ENCODE results near the gene NELL1.

NELL1 gene

GRCh38 chr11:21018248-21018647 lies 348.9 kb downstream of the NELL1 start:
- no peak overlapping the region for H3K4me2 ChIP-seq (ENCODE audit: low read length, poor library complexity, severe bottlenecking)
- H3K79me1 ChIP-seq (replicated peaks; ENCODE audit: low read length, poor library complexity, severe bottlenecking) = no peaks in the 10 kb centered on the region
- H3K36me3 ChIP-seq (ENCODE audit: control insufficient read depth in 1 of 2, insufficient read depth in 2 of 2, low read depth in 1 of 2, low read length in 2 of 2) = no peaks in the 10 kb centered on the region
- H4K8ac ChIP-seq (ENCODE audit: low read length) = no peak overlapping the region
- no peaks in the 10 kb centered on the region for H3K4me1 ChIP-seq (ENCODE audit: control insufficient read depth, insufficient read depth, low read depth, low read length)
- H3K4ac ChIP-seq (ENCODE audit: low read depth in 1 of 2, low read length in 2 of 2) = no peak overlapping the region
- H3K9ac ChIP-seq (ENCODE audit: low read length) = no peak overlapping the region
- 31% methylated on average over 3 of the region's 3 CpGs for WGBS
- no peak overlapping the region for H3K4me3 ChIP-seq (ENCODE audit: insufficient read depth in 1 of 2, low read depth in 1 of 2, low read length in 2 of 2)
- H4K91ac ChIP-seq (ENCODE audit: low read length) = no peak overlapping the region
- no peak overlapping the region for H2AK5ac ChIP-seq (ENCODE audit: low read length, severe bottlenecking)
- H3K14ac ChIP-seq (ENCODE audit: low read length in 2 of 2) = no peak overlapping the region
- H3K27me3 ChIP-seq (ENCODE audit: control insufficient read depth in 1 of 2, insufficient read depth in 1 of 2, low read length in 2 of 2) = no peaks in the 10 kb centered on the region
- peaks cover under 1% of the 10 kb centered on the region for H3K9me3 ChIP-seq (ENCODE audit: control insufficient read depth, low read length)
- H3K18ac ChIP-seq (ENCODE audit: low read depth in 1 of 2, low read length in 2 of 2) = no peak overlapping the region
- H3K23ac ChIP-seq (ENCODE audit: low read length in 2 of 2) = no peak overlapping the region
- no peak overlapping the region for H2BK12ac ChIP-seq (ENCODE audit: low read length in 2 of 2)
- H2BK15ac ChIP-seq (ENCODE audit: low read depth, poor library complexity, severe bottlenecking) = no peak overlapping the region
- H2BK5ac ChIP-seq (ENCODE audit: low read depth, low read length, poor library complexity, severe bottlenecking) = no peak overlapping the region
- no peak overlapping the region for H3K27ac ChIP-seq (ENCODE audit: low read length, poor library complexity, severe bottlenecking)
- no peak overlapping the region for H2AFZ ChIP-seq (ENCODE audit: low read depth, low read length)
- no peak for DNase-seq
- H2BK120ac ChIP-seq (ENCODE audit: low read depth, low read length) = no peak overlapping the region

- Histone ChIP-seq H4K8ac (ENCODE audit: low read length) (no peak overlapping the region), H3K4me2 (ENCODE audit: low read length, poor library complexity, severe bottlenecking) (no peak overlapping the region), H2BK12ac (ENCODE audit: low read length in 2 of 2) (no peak overlapping the region), H2AK5ac (ENCODE audit: low read length, severe bottlenecking) (no peak overlapping the region), H3K18ac (ENCODE audit: low read depth in 1 of 2, low read length in 2 of 2) (no peak overlapping the region), H2BK5ac (ENCODE audit: low read depth, low read length, poor library complexity, severe bottlenecking) (no peak overlapping the region), H3K4me1 (ENCODE audit: control insufficient read depth, insufficient read depth, low read depth, low read length) (no peaks in the 10 kb centered on the region), H3K4me3 (ENCODE audit: insufficient read depth in 1 of 2, low read depth in 1 of 2, low read length in 2 of 2) (no peak overlapping the region), H2AFZ (ENCODE audit: low read depth, low read length) (no peak overlapping the region), H4K91ac (ENCODE audit: low read length) (no peak overlapping the region), H2BK120ac (ENCODE audit: low read depth, low read length) (no peak overlapping the region), H3K79me1 (replicated peaks; ENCODE audit: low read length, poor library complexity, severe bottlenecking) (no peaks in the 10 kb centered on the region), H3K27me3 (ENCODE audit: control insufficient read depth in 1 of 2, insufficient read depth in 1 of 2, low read length in 2 of 2) (no peaks in the 10 kb centered on the region), H2BK15ac (ENCODE audit: low read depth, poor library complexity, severe bottlenecking) (no peak overlapping the region), H3K36me3 (ENCODE audit: control insufficient read depth in 1 of 2, insufficient read depth in 2 of 2, low read depth in 1 of 2, low read length in 2 of 2) (no peaks in the 10 kb centered on the region), H3K9ac (ENCODE audit: low read length) (no peak overlapping the region), H3K27ac (ENCODE audit: low read length, poor library complexity, severe bottlenecking) (no peak overlapping the region), H3K14ac (ENCODE audit: low read length in 2 of 2) (no peak overlapping the region), H3K4ac (ENCODE audit: low read depth in 1 of 2, low read length in 2 of 2) (no peak overlapping the region), H3K23ac (ENCODE audit: low read length in 2 of 2) (no peak overlapping the region), H3K9me3 (ENCODE audit: control insufficient read depth, low read length) (no peaks in the 10 kb centered on the region)
- no CpG with 5 or more reads among the region's 1 CpG for WGBS
- DNase-seq = no peak
Measured at GRCh38 chr11:21026685-21027084, 357.3 kb downstream of the NELL1 start.

GRCh38 chr11:21037850-21038249 lies 368.5 kb downstream of the NELL1 start:
- H3K9me3 ChIP-seq (ENCODE audit: control insufficient read depth, low read length) = peaks cover 9% of the 10 kb centered on the region
- H3K79me1 ChIP-seq (replicated peaks; ENCODE audit: low read length, poor library complexity, severe bottlenecking) = no peaks in the 10 kb centered on the region
- no peak overlapping the region for H4K8ac ChIP-seq (ENCODE audit: low read length)
- DNase-seq = no peak
- H4K91ac ChIP-seq (ENCODE audit: low read length) = no peak overlapping the region
- no peak overlapping the region for H3K4me2 ChIP-seq (ENCODE audit: low read length, poor library complexity, severe bottlenecking)
- no peak overlapping the region for H3K18ac ChIP-seq (ENCODE audit: low read depth in 1 of 2, low read length in 2 of 2)
- no peaks in the 10 kb centered on the region for H3K36me3 ChIP-seq (ENCODE audit: control insufficient read depth in 1 of 2, insufficient read depth in 2 of 2, low read depth in 1 of 2, low read length in 2 of 2)
- no peak overlapping the region for H3K4me3 ChIP-seq (ENCODE audit: insufficient read depth in 1 of 2, low read depth in 1 of 2, low read length in 2 of 2)
- H2BK5ac ChIP-seq (ENCODE audit: low read depth, low read length, poor library complexity, severe bottlenecking) = no peak overlapping the region
- no peak overlapping the region for H2AFZ ChIP-seq (ENCODE audit: low read depth, low read length)
- no peaks in the 10 kb centered on the region for H3K27me3 ChIP-seq (ENCODE audit: control insufficient read depth in 1 of 2, insufficient read depth in 1 of 2, low read length in 2 of 2)
- H2BK12ac ChIP-seq (ENCODE audit: low read length in 2 of 2) = no peak overlapping the region
- H3K4me1 ChIP-seq (ENCODE audit: control insufficient read depth, insufficient read depth, low read depth, low read length) = no peaks in the 10 kb centered on the region
- no peak overlapping the region for H3K14ac ChIP-seq (ENCODE audit: low read length in 2 of 2)
- 70% methylated on average over 2 of the region's 2 CpGs for WGBS
- no peak overlapping the region for H3K4ac ChIP-seq (ENCODE audit: low read depth in 1 of 2, low read length in 2 of 2)
- H3K27ac ChIP-seq (ENCODE audit: low read length, poor library complexity, severe bottlenecking) = no peak overlapping the region
- H2BK120ac ChIP-seq (ENCODE audit: low read depth, low read length) = no peak overlapping the region
- H2AK5ac ChIP-seq (ENCODE audit: low read length, severe bottlenecking) = no peak overlapping the region
- no peak overlapping the region for H3K9ac ChIP-seq (ENCODE audit: low read length)
- H3K23ac ChIP-seq (ENCODE audit: low read length in 2 of 2) = no peak overlapping the region
- H2BK15ac ChIP-seq (ENCODE audit: low read depth, poor library complexity, severe bottlenecking) = no peak overlapping the region

- no peak for DNase-seq
- H3K9me3 ChIP-seq (ENCODE audit: control insufficient read depth, low read length) = peaks cover 9% of the 10 kb centered on the region
- H3K4me3 ChIP-seq (ENCODE audit: insufficient read depth in 1 of 2, low read depth in 1 of 2, low read length in 2 of 2) = no peak overlapping the region
- H2BK120ac ChIP-seq (ENCODE audit: low read depth, low read length) = no peak overlapping the region
- no peak overlapping the region for H2BK12ac ChIP-seq (ENCODE audit: low read length in 2 of 2)
- H3K14ac ChIP-seq (ENCODE audit: low read length in 2 of 2) = no peak overlapping the region
- no peak overlapping the region for H2BK15ac ChIP-seq (ENCODE audit: low read depth, poor library complexity, severe bottlenecking)
- no peak overlapping the region for H3K18ac ChIP-seq (ENCODE audit: low read depth in 1 of 2, low read length in 2 of 2)
- H3K23ac ChIP-seq (ENCODE audit: low read length in 2 of 2) = no peak overlapping the region
- H3K9ac ChIP-seq (ENCODE audit: low read length) = no peak overlapping the region
- H3K27me3 ChIP-seq (ENCODE audit: control insufficient read depth in 1 of 2, insufficient read depth in 1 of 2, low read length in 2 of 2) = no peaks in the 10 kb centered on the region
- no peak overlapping the region for H3K4ac ChIP-seq (ENCODE audit: low read depth in 1 of 2, low read length in 2 of 2)
- H2BK5ac ChIP-seq (ENCODE audit: low read depth, low read length, poor library complexity, severe bottlenecking) = no peak overlapping the region
- H3K36me3 ChIP-seq (ENCODE audit: control insufficient read depth in 1 of 2, insufficient read depth in 2 of 2, low read depth in 1 of 2, low read length in 2 of 2) = no peaks in the 10 kb centered on the region
- no peaks in the 10 kb centered on the region for H3K79me1 ChIP-seq (replicated peaks; ENCODE audit: low read length, poor library complexity, severe bottlenecking)
- no peak overlapping the region for H3K27ac ChIP-seq (ENCODE audit: low read length, poor library complexity, severe bottlenecking)
- H4K91ac ChIP-seq (ENCODE audit: low read length) = no peak overlapping the region
- H4K8ac ChIP-seq (ENCODE audit: low read length) = no peak overlapping the region
- H3K4me2 ChIP-seq (ENCODE audit: low read length, poor library complexity, severe bottlenecking) = no peak overlapping the region
- no peak overlapping the region for H2AFZ ChIP-seq (ENCODE audit: low read depth, low read length)
- no peaks in the 10 kb centered on the region for H3K4me1 ChIP-seq (ENCODE audit: control insufficient read depth, insufficient read depth, low read depth, low read length)
- no peak overlapping the region for H2AK5ac ChIP-seq (ENCODE audit: low read length, severe bottlenecking)
Measured at GRCh38 chr11:21038801-21039200, 369.4 kb downstream of the NELL1 start.

Measured in mesenchymal stem cell (in vitro differentiated cells and primary cell).